ENCODE results near the gene NKAIN2.

GRCh38 chr6:124053315-124053714 lies 249.7 kb downstream of the NKAIN2 start:
- TF ChIP-seq CTCF (IDR thresholded peaks at IDR 0.05; ENCODE audit: low read depth, low read length) (no peak), POLR2A (IDR thresholded peaks at IDR 0.05; ENCODE audit: extremely low read depth, insufficient read length) (no peak)
